GM18870 (cell line): ENCODE measurements around the gene APELA.
"Not testable (repeated sequence)": the region's sequence is repeated elsewhere in the genome, so short reads cannot be mapped to it uniquely, and the experiment has no call there.

Experiments
- ATAC-seq: cut with Tn5 transposase; IDR thresholded peaks from one replicate; pipeline ENCODE4 v1.9.1; 2021; ENCODE audit warnings: moderate library complexity; ENCODE audit not compliant: unreplicated experiment

APELA gene

DNA sequence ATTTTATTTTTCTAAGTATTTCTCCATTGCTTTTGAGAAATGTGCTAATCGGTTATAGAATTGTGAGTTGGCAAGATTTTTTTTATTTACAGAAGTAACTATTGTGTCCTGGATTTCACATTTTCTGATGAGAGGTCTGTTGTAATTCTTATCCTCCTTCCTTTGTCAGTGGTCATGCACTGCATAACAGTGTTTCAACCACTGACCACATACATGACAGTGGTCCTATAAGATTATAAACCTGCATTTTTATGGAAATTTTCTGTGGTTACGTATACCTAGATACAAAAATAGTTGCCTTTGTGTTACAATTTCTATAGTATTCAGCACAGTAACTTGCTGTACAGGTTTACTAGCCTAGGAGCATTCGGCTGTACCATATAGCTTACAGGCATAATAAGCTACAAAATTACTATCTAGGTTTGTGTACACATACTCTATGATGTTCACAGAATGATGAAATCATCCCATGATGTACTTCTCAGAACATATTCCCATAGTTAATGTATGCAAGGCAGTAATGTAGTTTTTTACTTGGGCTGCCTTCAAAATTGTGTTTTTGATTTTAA, 47.8 kb downstream of the APELA start:
- no peak for ATAC-seq

DNA sequence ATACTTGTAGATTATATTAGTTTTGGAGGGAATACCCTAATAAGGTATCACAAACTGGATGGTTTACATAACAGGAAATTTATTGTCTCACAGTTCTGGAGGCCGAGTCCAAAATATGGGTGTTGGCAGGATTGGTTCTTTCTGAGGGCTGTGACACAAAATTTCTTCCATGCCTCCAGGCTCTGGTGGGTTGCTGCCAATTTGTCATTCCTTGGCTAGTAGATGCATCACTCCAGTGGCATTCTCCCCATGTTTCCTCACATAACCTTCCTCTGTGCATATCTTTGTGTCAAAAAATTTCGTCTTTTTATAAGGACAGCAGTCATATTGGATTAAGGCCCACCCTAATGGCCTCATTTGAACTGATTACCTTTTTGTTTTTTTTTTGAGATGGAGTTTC, 49.3 kb downstream of the APELA start:
- no peak for ATAC-seq

DNA sequence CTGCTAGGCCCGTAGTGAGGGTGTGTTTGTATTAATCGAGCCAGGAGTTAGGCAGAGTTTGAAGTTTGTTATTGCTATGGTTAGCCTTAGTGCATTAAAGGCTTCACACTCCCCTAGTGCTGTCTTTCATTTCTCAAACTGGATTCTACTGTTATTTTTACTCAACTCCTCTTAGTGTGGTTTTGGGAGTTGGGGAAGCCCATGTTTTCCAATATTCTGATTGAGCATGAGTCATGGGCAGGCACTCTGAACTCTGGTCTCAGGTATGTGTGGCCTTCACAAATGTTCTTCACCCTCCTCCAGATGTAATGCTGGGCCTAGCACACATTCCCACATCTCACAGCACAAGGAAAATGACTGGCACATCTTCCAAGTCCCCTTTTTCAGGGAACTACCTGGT, 50.1 kb downstream of the APELA start:
- not testable (repeated sequence) for ATAC-seq

DNA sequence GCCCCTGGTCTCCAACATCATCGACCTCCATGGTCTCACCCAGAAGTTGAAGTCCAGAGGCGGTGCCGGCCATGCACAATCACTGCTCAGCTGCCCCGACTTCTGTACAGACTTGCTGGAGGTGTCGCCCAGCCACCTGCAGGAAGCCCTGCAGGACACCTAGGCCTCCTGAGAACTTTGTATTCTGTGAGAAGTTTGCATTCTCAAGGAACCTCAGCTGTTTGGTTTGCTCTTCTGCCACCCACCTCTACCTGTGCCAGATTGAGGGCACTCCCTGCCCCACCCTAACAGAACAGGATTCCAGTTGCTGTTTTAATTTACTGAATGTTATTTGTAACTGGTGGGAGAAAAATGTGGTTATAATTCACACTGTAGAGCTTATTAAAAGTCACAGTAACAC, 53.7 kb downstream of the APELA start:
- no peak for ATAC-seq

DNA sequence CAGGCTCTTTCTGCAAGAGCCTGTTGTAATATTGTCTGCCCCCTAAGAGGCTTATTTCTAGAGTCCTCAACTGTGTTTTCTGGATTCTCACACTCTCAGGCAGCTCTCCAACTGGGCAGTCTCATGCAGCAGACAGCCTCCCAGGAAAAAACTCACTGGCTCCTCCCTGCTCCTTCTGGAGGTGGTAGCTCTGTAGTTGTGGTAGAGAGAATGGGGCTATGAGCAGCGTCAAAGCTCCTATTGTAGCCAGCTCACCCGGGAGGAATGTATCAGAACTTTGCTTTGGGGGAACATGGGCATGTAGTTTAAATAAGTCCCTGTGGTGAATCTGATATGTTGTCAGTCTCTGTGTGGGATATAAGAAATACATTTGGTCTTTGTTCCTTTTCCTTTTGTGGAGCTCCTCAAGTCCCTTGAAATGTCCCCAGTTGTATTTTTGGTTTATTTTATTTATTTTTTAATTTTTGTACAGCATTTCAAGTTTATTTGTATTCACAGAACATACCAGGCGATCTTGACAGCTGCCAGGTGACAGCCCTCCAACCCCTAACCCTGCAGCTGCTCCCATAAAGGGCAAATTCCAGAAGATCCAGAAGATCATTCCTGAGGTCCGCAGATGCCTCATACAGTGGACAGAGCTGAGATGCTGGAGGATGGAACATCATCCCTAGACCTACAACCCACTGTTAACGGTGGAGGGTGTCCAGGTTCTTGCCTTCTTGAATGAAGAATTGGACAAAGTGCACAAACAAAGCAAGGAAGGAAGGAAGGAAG, 54.8 kb downstream of the APELA start:
- ATAC-seq, result no peak

DNA sequence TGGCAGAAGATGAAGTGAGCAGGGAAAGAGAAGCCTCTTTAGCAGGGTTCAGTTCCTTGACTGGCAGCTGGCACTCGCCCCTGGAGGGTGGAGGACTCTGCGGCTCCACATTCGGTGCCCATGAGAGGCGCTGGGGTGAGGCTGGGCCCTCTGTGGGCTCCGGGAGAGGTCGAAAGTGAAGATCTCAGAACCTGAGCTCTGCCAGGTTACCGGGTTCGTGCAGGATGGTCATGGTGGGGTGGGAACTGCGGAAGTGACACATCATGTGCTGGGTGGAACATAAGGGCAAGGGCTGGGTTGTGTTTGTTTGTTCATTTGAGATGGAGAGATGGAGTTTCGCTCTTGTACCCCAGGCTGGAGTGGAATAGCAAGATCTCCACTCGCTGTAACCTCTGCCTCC, 56.3 kb downstream of the APELA start:
- no peak for ATAC-seq

DNA sequence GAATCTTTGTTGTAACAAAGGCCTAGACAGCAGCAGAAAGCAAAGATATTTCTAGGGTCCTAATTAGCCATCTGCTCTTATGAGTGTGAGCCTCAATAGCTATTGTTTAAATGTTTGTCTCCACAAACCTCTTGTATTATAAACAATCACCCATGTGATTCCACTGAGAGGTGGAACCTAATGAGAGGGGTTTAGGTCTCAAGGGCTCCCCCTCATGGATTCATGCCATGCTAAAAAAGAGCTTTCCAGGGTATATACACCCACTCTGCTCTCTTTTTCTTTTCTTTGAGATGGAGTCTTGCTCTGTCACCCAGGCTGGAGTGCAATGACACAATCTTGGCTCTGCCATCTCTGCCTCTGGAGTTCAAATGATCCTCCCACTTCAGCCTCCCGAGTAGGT, 58.4 kb downstream of the APELA start:
- peak; percentile 58 for ATAC-seq

DNA sequence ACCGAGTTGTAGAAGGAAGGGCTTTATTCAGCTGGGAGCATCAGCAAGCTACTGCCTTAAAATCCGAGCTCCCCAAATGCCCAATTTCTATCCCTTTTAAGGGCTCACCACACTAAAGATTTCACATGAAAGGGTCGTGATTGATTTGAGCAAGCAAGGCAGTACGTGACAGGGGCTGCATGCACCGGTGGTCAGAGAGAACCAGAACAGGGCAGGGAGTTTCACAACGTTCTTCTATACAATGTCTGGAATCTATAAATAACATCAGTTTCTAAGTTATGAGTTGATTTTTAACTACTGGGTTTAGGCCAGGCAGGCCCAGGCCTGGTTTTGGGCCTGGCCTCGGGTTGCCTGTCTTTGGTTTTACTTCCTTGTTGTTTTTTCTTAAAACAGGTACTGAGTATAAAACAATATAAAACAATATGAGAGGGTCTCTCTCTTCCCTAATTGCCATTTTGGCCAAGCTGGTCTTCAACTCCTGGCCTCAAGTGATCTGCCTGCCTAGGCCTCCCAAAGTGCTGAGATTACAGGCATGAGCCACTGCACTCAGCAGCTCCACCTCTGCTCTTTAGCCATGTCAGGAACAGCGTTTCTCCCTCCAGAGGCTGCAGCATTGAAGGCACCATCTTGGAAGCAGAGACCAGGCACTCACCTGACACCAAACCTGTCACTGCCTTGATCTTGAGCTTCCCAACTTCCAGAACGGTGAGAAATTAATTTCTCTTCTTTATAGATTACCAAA, 59.1 kb downstream of the APELA start:
- peak; percentile 50 for ATAC-seq

DNA sequence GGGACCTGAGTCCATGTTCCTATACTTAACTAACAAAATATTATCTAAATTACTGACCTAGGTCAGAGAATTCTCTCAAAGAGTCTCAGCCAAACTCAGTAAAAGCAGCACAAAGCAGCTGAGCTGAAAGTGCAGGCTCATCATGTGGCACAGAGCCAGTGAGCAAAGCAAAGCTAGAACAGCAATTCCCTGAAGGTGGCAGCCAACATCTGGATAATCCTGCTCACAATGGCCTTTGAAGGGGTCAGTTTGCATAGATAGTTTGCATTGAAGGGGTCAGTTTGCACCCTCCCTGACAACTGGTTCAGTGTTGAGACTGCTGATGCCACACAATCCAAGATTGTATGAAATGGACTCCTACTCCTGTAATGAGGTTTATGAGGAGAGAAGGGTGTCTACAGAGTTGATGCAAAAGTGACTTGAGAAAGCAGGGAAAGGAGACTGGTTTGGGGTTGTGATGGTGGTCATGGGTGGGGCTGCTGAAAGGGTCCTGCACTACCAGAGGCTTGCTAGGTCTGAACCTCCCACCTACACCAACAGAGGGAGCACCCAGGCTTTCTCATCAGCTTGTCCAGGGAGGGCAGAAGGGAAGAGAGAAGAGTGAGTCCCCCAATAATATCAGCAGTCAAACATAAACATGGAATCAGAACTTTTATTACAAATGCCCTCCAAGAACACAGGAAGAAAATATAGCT, 60.7 kb downstream of the APELA start:
- peak; percentile 37 for ATAC-seq

DNA sequence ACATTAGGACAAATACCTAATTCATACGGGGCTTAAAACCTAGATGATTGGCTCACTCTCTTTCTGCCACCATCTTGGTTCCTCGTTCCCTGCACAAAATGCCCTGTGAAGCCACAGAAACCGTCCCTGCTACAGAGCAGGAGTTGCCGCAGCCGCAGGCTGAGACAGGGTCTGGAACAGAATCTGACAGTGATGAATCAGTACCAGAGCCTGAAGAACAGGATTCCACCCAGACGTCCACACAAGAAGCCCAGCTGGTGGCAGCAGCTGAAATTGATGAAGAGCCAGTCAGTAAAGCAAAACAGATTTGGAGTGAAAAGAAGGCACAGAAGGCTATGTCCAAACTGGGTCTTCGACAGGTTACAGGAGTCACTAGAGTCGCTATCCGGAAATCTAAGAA, 66.2 kb downstream of the APELA start:
- no peak for ATAC-seq

DNA sequence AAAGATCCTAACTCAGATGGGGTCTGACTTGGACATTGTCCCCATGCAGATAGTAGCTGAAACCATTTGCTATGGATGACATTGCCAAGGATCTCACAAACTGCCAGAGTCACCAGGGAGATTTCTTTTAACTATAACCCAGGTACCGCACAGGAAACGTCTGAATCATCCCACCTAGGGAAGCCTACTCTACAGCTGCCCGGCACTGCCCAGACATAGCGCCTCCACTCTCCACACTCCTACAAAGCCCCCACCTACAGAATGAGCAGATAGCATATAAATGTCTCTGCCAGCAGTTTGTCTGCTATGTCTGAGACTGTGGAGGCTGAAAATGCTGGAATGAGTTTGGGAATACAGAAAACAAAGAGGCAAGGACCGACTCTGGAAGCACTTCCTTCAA, 68.2 kb downstream of the APELA start:
- no peak for ATAC-seq

DNA sequence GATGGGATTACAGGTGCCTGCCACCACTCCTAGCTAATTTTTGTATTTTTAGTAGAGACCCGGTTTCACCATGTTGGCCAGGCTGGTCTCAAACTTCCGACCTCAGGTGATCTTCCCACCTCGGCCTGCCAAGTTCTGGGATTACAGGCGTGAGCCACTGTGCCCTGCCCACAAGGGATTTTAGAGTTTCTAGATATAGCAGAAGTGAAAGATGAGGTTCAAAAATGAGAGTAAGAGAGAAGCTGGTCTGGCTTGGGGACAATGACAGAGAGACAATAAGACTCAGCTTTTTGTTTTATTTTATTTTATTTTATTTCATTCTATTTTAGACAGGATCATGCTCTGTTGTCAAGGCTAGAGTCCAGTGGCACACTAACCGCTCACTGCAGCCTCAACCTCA, 69.8 kb downstream of the APELA start:
- no peak for ATAC-seq
